ENCODE measurements around the gene TARS3. TPM values are rescaled to one million over a fixed set of nuclear protein-coding genes. Genes with fewer than 3 reads are reported as not detected.

The TARS3 gene
- total RNA-seq, 4 donors from 2014 or later: 17.3 to 31.3 (median 27.7) TPM

- no peak for TF ChIP-seq CTCF (IDR thresholded peaks at IDR 0.05; ENCODE audit: low read depth)
These were observed 48.3 kb downstream of the TARS3 start for GRCh38 chr15:101675796-101676582.

GRCh38 chr15:101675015-101675414 lies 49.3 kb downstream of the TARS3 start:
- TF ChIP-seq CTCF (IDR thresholded peaks at IDR 0.05; ENCODE audit: low read depth): no peak

- TF ChIP-seq CTCF (IDR thresholded peaks at IDR 0.05; ENCODE audit: low read depth): no peak
These were observed 52.0 kb downstream of the TARS3 start for GRCh38 chr15:101672298-101672697.

- no peak for TF ChIP-seq CTCF (IDR thresholded peaks at IDR 0.05; ENCODE audit: low read depth)
These were observed 54.5 kb downstream of the TARS3 start for GRCh38 chr15:101669744-101670143.

GRCh38 chr15:101667881-101668280 lies 56.4 kb downstream of the TARS3 start:
- no peak for TF ChIP-seq CTCF (IDR thresholded peaks at IDR 0.05; ENCODE audit: low read depth)

GRCh38 chr15:101664303-101664913 lies 59.9 kb downstream of the TARS3 start:
- no peak for TF ChIP-seq CTCF (IDR thresholded peaks at IDR 0.05; ENCODE audit: low read depth)

- TF ChIP-seq CTCF (IDR thresholded peaks at IDR 0.05; ENCODE audit: low read depth): no peak
These were observed 62.1 kb downstream of the TARS3 start for GRCh38 chr15:101662203-101662602.

All from subcutaneous adipose tissue (tissue), 4 donors.